Epithelial cell of proximal tubule (primary cell): ENCODE data around the gene DHX32. TPM values are rescaled to one million over a fixed set of nuclear protein-coding genes. Genes with fewer than 3 reads are reported as not detected.

ENCODE experiments used
- DNase-seq: peaks from one replicate; pipeline ENCODE4 v3.0.0-alpha.2; 2011; ENCODE audit warnings: low read depth
- H3K4me3 ChIP-seq: 2 replicates; pipeline ENCODE4 v1.5.1; 2011; ENCODE audit warnings: low read depth, mild to moderate bottlenecking, low read length
- total RNA-seq: library from RNA; depleted of rRNA; stranded (reverse); fragments of >200 nt; gene quantifications from 2 replicates; pipeline ENCODE4 v1.2.3, GENCODE V29; 2015
- TF ChIP-seq, protein P1 (sequence below): conservative IDR thresholded peaks from 2 replicates; pipeline ENCODE4 v1.5.1; 2012; ENCODE audit warnings: low read depth, mild to moderate bottlenecking, low read length

Gene DHX32
- total RNA-seq, 1 donor from 2014 or later, result 29.6 TPM

GRCh38 chr10:125868372-125868975, 12.6 kb downstream of the DHX32 start:
- TF ChIP-seq, protein P1, sequence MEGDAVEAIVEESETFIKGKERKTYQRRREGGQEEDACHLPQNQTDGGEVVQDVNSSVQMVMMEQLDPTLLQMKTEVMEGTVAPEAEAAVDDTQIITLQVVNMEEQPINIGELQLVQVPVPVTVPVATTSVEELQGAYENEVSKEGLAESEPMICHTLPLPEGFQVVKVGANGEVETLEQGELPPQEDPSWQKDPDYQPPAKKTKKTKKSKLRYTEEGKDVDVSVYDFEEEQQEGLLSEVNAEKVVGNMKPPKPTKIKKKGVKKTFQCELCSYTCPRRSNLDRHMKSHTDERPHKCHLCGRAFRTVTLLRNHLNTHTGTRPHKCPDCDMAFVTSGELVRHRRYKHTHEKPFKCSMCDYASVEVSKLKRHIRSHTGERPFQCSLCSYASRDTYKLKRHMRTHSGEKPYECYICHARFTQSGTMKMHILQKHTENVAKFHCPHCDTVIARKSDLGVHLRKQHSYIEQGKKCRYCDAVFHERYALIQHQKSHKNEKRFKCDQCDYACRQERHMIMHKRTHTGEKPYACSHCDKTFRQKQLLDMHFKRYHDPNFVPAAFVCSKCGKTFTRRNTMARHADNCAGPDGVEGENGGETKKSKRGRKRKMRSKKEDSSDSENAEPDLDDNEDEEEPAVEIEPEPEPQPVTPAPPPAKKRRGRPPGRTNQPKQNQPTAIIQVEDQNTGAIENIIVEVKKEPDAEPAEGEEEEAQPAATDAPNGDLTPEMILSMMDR, result peak; percentile 89
- no peak for DNase-seq
- H3K4me3 ChIP-seq, result no peak overlapping the region

- no peak for DNase-seq
- H3K4me3 ChIP-seq, result no peak overlapping the region
- TF ChIP-seq, protein P1, result no peak
These were observed 14.6 kb downstream of the DHX32 start for GRCh38 chr10:125866421-125867029.

DNA sequence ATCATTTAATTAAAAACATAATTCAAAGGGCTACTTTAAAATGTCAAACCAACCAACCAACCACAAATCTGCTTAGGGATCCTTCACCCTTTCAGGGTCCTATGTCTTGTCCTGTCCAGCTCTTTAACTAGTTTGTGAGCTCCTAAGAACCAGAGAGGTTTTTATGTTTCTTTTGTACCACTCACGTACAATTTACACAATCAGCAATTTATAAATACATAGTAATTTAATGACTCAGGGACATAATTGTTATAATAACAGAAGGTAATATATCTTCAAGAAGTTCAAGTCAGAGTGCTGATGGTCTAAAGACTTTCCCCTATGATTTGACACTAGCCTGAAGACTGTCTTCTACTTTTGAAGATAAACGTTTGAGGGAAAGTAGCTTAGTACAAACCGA, 16.0 kb downstream of the DHX32 start:
- H3K4me3 ChIP-seq, result no peak overlapping the region
- TF ChIP-seq, protein P1, result no peak
- DNase-seq, result no peak

DNA sequence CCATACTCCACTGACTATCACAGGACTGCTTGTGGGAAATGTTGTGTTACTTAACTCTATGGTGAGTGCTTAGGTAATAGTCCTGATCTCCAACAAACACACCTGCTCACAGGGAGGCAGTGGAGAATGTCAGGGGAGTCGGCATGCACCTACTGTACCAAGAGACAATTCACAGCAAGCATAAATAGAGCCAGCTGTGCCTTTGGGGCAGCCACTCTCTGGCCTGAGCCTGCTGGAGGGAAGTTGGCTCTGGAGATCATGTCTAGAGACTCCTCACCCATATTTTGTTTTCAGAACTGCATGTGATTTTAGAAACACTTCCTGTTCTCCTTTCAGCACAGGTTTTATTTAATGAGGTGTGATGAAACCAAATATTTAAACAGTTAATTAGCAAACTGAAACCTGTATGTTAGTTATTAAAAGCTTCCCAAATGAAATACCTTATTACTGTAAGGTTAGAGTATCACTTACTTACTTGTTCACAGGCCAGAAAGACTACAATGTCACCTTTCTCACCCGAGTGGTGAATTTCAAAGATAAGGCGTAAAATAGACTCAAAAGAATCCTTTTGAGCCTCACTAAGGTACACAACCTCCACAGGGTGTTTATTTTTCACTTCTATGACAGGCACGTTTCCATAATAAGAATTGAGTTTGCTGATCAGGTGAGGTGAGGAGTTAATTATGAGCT, 21.8 kb downstream of the DHX32 start:
- TF ChIP-seq, protein P1, result no peak
- H3K4me3 ChIP-seq, result no peak overlapping the region
- DNase-seq, result no peak

GRCh38 chr10:125857185-125857760, 23.8 kb downstream of the DHX32 start:
- no peak overlapping the region for H3K4me3 ChIP-seq
- DNase-seq, result no peak
- TF ChIP-seq, protein P1, result no peak

DNA sequence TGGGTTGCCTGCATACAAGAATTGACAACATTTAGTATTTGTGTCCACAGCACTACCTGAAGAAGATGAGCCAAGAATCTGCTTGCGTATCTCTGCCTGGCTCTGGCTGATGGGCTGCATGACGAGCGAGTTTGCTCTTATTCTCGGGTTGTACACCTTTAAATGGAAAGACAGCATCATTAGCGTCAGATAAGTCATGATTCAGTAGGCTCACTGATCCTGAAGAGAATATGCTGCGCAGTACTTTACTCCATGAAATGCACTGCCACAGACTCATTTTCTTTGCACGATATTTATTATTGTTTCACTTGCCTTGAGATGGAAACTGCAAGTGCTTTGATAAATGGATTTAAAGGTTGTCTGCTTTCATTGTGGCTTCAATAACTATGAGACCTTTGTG, 28.6 kb downstream of the DHX32 start:
- TF ChIP-seq, protein P1, result no peak
- H3K4me3 ChIP-seq, result no peak overlapping the region
- no peak for DNase-seq
